H1 (cell line): ENCODE measurements around the gene FAM209B. TPM values are rescaled to one million over a fixed set of nuclear protein-coding genes. Genes with fewer than 3 reads are reported as not detected.

Source experiments
- ASH2L ChIP-seq: fragments of 200-600, 300-600 bp; sonication (generic); IDR thresholded peaks from one replicate; pipeline ENCODE4 v1.7.1; 2017; ENCODE audit warnings: low read length
- ATF2 ChIP-seq: IDR thresholded peaks from 2 replicates; pipeline ENCODE4 v1.6.1; 2012; ENCODE audit warnings: low read length, inconsistent platforms
- GTF2F1 ChIP-seq: IDR thresholded peaks from 2 replicates; pipeline ENCODE4 v1.6.1; 2012; ENCODE audit warnings: low read depth, low read length, improper control_type of control experiment, borderline replicate concordance
- MAFK ChIP-seq: IDR thresholded peaks from 2 replicates; pipeline ENCODE4 v1.6.1; 2012; ENCODE audit warnings: low read depth, mild to moderate bottlenecking, improper control_type of control experiment, low read length
- PHF8 ChIP-seq: fragments of 200-600 bp; sonication (generic); conservative IDR thresholded peaks from 2 replicates; pipeline ENCODE4 v1.7.1; 2012; ENCODE audit warnings: low read depth, mild to moderate bottlenecking, inconsistent platforms, low read length, moderate library complexity
- POU5F1 ChIP-seq: IDR thresholded peaks from 2 replicates; pipeline ENCODE4 v1.6.1; 2011; ENCODE audit warnings: low read depth, mild to moderate bottlenecking, low read length, moderate library complexity
- SP1 ChIP-seq: IDR thresholded peaks from 2 replicates; pipeline ENCODE4 v1.6.1; 2011; ENCODE audit warnings: low read depth, low read length
- TCF12 ChIP-seq: IDR thresholded peaks from 2 replicates; pipeline ENCODE4 v1.6.1; 2011; ENCODE audit warnings: low read depth, mild to moderate bottlenecking, low read length
- polyA plus RNA-seq, 7 experiments: library from polyadenylated mRNA; depleted of rRNA in 3 of 7; stranded (reverse) in 5 of 7; unstranded in 2 of 7; fragments of >200 nt in 5 of 7; fragments of 200-250 nt in 2 of 7; gene quantifications; 1 replicate in 5 of 7; 2 replicates in 1 of 7; 4 replicates in 1 of 7; pipeline versions ENCODE4 v1.2.1 to v1.2.3, GENCODE V29; 2011 to 2013; ENCODE audit warnings: missing spikeins in 2 of 7, mixed read lengths in 2 of 7
- total RNA-seq: library from RNA; stranded (reverse); fragmentation: NEBNext Ultra II Directional; extraction: Animal tissue kit (Norgen Biotek cat#: 25700); gene quantifications from 2 replicates; pipeline ENCODE4 v1.2.1, GENCODE V29; 2021

Gene FAM209B
- total and polyA plus RNA-seq, 2 of the 8 experiments (the other 6 are each of a cell fraction or from before 2014, with no cell fraction given), result 0.29 TPM; not detected in 1

DNA sequence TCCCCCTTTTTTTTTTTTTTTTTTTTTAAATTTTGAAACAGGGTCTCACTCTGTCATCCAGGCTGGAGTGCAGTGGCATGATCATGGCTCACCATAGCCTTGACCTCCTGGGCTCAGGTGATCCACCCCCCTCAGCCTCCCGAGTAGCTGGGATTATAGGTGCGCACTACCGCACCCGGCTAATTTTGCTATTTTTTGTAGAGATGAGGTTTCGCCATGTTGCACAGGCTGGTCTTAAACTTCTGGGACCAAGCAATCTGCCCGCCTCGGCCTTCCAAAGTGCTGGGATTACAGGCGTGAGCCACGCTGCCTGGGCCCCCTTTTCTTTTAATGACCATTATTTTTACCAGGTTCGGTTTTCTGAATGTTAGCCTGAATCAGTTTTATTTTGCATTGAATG lies 13.5 kb upstream of the FAM209B start (continued):
- no peak for TF ChIP-seq ATF2
- no peak for TF ChIP-seq POU5F1
- TF ChIP-seq PHF8, result no peak
- no peak for TF ChIP-seq ASH2L
- TF ChIP-seq GTF2F1, result no peak
- no peak for TF ChIP-seq MAFK
- TF ChIP-seq SP1, result no peak
- TF ChIP-seq TCF12, result no peak
